Stimulated activated CD8-positive, alpha-beta memory T cell treated with anti-CD3 and anti-CD28 coated beads, Interleukin-12 subunit alpha, Interleukin-12 subunit beta, amount 100 ng/mL, for 24 hours (primary cell): ENCODE measurements around the gene PUS3.
"Not testable (repeated sequence)": the region's sequence is repeated elsewhere in the genome, so short reads cannot be mapped to it uniquely, and the experiment has no call there.

Experiments used
- DNase-seq: peaks from one replicate; pipeline ENCODE4 v3.0.0-alpha.2; 2020; ENCODE audit errors: extremely low read depth

Gene PUS3

DNA sequence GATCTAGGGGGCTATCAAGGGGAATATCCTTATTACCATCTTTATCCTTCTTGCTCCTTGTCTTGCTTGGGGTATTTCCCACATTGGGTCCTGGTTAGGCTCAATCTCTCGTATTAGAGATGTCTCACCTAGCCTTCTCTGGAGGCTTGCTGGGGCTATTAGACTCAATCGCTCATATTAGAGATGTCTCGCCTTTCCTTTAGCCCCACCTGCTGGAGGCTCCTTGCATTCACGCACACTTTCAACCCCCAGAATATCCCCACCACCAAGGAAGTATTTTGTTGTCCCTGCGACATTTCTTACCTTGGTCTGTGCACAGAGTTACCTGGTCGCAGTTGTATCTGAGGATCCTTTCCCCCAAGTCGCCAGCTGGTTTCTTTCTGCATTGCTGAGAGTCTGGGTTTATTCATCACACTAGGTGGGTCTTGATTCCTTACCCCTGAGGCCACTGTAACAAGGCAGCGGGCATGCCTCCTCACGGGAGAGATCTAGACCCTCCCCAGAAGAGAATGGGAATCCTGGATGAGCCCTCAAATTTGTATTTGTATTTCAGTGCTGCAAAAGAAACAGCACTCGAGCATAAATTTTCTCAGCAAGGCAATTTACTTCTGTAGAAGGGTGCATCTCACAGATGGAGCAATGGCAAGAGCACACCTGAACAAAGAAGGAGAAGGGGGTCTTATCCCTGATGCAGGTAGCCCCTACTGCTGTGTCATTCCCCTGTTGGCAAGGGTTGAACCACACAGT lies 31.4 kb downstream of the PUS3 start:
- no peak for DNase-seq

DNA sequence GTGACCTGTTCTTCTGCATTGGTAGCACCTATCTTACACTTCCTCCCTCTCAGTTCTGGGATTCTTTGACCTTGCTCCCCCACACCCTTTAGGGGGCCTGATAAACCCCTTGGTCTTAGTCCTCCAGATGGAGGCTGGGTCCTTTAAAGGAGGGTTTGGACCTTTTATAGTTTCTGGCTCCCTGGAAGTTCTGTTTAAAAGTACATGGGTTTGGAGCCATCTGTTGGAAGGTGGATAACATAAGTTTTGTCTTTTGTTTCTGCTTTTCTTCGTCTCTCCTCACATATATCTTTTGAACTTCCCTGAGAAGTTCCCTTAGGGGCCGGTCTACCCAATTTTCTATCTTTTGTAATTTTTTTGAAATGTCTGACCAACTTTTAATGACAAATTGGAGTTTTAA lies 33.5 kb downstream of the PUS3 start:
- DNase-seq = no peak

DNA sequence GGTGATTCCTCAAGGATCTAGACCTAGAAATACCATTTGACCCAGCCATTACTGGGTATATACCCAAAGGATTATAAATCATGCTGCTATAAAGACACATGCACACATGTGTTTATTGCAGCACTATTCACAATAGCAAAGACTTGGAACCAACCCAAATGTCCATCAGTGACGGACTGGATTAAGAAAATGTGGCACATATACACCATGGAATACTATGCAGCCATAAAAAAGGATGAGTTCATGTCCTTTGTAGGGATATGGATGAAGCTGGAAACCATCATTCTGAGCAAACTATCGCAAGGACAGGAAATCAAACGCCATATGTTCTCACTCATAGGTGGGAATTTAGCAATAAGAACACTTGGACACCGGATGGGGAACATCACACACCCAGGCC lies 37.7 kb downstream of the PUS3 start:
- DNase-seq = not testable (repeated sequence)

DNA sequence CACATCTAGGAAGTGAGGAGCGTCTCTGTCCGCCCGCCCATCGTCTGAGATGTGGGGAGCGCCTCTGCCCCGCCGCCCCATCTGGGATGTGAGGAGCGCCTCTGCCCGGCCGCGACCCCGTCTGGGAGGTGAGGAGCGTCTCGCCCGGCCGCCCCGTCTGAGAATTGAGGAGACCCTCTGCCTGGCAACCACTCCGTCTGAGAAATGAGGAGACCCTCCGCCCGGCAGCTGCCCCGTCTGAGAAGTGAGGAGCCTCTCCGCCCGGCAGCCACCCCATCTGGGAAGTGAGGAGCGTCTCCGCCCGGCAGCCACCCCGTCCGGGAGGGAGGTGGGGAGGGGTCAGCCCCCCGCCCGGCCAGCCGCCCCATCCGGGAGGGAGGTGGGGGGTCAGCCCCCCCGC lies 40.2 kb downstream of the PUS3 start:
- DNase-seq = not testable (repeated sequence)

GRCh38 chr11:125857670-125858069 lies 45.3 kb downstream of the PUS3 start:
- DNase-seq = not testable (repeated sequence)

GRCh38 chr11:125846188-125846587 lies 56.8 kb downstream of the PUS3 start:
- no peak for DNase-seq
